Neural progenitor cell (in vitro differentiated cells): Measurements from ENCODE around the gene PRMT1.

ENCODE experiments used
- CTCF ChIP-seq: fragments of 200-600 bp; sonication (generic); IDR thresholded peaks from 2 replicates; pipeline ENCODE4 v1.5.1; 2017; ENCODE audit warnings: antibody characterized with exemption, mild to moderate bottlenecking
- EZH2 ChIP-seq: fragments of 200-600 bp; sonication (generic); IDR thresholded peaks from 2 replicates; pipeline ENCODE4 v1.6.1; 2017; ENCODE audit warnings: antibody characterized with exemption, mild to moderate bottlenecking, moderate library complexity

DNA sequence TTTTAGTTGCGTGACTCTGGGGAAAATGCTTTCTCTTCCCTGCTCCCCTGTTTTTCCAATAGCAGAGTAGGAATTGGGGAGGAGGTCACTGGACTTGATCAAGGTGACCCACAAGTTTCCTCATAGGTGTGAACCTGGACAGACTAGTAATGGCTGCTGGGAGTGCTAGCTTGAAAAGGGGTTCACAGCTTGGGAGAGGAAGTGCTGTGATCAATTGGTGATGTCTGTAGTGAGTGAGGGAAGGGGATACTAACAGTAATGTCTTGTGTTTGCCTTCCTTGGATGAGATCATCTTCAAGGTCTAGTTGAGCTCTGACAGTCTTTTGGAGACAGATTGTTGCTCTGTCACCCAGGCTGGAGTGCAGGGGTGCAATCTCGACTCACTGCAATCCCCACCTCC lies 9.6 kb upstream of the PRMT1 start:
- no peak for TF ChIP-seq CTCF
- TF ChIP-seq EZH2 = no peak
